Fibroblast of skin of right biceps (primary cell): ENCODE results near the gene TLE6.
"Not testable (repeated sequence)": the region's sequence is repeated elsewhere in the genome, so short reads cannot be mapped to it uniquely, and the experiment has no call there.

ENCODE experiments used
- DNase-seq: peaks from one replicate; pipeline ENCODE4 v3.0.0-alpha.2; 2013

Gene TLE6

GRCh38 chr19:2977001-2977745 lies at the start of gene TLE6:
TSS of gene TLE6 (plus strand) at chr19:2977564. CDS start at chr19:2978234, 670 bp downstream.
- DNase-seq = peak; percentile 94

- DNase-seq = no peak
These were observed 43.9 kb upstream of the TLE6 start for GRCh38 chr19:2933490-2933910.

- not testable (repeated sequence) for DNase-seq
These were observed 41.5 kb upstream of the TLE6 start for GRCh38 chr19:2935863-2936262.

GRCh38 chr19:2942928-2943640 lies 34.3 kb upstream of the TLE6 start:
- no peak for DNase-seq

DNA sequence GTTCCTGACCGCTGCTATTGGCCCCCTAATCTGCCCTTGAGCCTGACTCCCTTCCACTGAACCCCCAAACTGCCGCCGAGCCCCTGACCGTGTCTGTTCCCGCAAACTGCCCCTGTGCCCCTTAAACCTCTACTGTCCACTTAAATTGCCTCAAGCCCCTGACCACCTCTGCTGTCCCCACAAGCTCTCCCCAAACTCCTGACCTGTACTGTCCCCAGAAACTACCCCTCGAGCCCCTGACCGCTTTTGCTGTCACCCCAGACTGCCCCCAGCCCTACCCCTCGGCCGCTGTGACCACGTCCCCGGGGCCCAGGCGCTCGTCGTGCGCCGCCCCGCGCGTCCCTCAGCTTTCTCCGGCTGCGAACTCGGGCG lies 33.0 kb upstream of the TLE6 start:
- DNase-seq = no peak

- peak; percentile 99 for DNase-seq
These were observed 32.4 kb upstream of the TLE6 start, which contains the start of gene ZNF77 for GRCh38 chr19:2944775-2945574. TSS of gene ZNF77 (minus strand) at chr19:2944971. CDS start at chr19:2944840, 131 bp downstream.

DNA sequence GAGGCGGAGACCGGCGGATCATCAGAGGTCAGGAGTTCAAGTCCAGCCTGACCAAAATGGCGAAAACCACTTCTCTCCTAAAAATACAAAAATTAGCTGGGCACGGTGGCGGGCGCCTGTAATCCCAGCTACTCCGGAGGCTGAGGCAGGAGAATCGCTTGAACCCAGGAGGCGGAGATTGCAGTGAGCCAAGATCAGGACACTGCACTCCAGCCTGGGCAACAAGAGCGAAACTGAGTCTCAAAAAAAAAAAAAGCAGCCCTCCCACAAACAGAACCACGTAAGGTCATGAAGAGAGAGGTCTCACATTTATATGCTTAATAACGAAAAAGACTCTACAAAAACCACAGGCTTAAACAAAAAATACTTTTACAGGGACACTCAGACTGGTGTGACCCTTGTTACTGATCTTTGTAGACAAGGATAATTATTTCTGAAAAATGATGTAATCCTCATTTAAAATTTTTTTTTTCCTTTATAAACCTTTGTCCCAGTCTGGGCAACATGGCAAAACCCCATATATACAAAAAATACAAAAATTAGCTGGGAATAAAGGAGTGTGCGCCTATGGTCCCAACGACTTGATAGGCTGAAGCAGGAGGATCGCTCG lies 31.7 kb upstream of the TLE6 start:
- no peak for DNase-seq

GRCh38 chr19:2949939-2950285 lies 27.5 kb upstream of the TLE6 start:
- DNase-seq = no peak

DNA sequence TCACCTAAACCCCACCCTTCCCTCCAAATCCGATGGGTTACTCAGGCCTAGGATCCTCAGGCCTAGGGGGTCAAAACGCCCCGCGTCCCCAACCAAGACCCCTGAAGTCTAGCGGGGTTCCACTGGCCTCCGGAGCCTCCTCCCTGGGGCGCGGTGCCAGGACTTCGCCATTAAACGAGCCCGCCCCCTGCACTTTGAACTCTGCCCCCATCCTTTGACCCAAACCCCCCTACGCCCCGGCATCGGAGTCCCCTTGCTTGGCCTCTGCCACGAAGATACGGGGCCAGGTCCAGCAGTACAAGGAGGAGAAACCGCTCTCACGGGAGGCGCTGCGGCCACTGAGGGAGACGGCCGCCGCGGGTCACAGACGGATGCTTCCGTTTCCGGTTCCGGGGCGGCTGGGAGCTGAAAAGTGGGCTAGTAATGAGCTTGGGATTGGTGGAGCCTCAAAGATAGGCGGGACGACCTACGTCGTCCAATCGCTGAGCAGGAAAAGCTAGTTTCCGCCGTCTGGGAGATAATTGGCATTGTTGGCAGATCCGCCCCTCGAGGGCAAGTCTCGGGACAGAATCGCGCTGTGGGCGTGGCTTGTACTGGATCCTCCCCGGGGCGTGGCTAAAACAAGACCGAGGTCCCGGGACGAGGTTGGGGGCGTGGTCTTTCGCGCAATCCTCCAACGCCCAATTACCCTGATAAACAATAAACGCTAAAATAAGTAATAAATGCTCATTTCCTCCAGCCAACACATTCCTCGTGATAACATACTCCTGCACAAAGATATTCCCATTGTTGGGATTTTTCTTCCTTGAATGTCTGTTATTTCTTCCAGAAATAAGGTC lies 26.9 kb upstream of the TLE6 start:
- peak; percentile 99 for DNase-seq

DNA sequence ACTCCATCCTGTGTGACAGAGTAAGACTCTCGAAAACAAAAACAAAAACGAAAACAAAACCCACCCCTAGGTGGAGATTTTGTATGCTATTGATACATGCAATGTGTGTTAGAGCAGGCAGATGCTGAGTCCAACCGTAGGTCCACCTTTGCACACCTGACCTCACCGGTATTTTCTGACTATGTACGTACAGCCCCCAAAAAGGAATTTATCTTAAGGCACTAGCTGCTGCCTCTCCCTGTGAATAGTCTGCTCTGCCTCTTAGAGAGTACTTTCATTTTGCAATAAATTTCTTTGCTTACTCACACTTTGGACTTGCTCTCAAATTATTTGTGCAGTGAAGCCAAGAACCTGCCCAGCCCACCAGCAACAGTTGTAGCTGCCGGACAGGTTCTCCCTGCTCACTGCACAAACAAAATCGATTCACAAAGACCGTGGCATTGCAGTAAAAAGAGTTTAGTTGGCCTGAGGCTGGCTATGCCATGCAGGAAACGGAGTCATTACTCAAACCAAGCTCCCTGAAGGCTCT lies 24.3 kb upstream of the TLE6 start:
- DNase-seq = no peak

DNA sequence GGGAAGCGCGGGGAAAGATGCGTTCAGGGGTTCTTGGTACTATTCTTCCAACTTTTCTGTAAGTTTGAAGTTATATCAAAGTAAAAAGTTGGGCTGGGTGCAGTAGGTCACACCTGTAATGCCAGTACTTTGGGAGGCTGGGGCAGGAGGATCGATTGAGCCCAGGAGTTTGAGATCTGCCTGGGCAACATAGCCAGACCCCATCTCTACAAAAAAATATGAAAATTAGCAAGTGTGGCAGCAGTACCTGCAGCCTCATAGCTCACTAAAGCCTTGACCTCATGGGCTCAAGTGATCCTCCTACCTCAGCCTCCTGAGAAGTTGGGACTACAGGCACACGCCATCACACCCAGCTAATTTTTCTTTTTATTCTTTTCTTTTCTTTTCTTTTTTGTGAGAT lies 20.2 kb upstream of the TLE6 start:
- no peak for DNase-seq

DNA sequence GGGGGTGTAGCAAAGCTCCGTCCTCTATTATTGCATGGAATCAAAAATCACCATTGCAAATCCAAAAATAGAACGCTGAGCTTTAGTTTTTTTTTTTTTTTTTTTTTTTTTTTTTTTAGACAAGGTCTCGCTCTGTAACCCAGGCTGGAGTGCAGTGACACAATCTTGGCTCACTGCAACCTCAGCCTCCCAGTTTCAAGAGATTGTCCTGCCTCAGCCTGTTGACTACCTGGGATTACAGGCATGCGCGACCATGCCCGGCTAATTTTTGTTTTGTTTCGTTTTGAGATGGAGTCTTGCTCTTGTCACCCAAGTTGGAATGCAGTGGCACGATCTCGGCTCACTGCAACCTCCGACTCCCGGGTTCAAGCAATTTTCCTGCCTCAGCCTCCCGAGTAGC lies 17.2 kb upstream of the TLE6 start:
- no peak for DNase-seq

GRCh38 chr19:2962018-2962670 lies 15.2 kb upstream of the TLE6 start:
- DNase-seq = peak; percentile 86

DNA sequence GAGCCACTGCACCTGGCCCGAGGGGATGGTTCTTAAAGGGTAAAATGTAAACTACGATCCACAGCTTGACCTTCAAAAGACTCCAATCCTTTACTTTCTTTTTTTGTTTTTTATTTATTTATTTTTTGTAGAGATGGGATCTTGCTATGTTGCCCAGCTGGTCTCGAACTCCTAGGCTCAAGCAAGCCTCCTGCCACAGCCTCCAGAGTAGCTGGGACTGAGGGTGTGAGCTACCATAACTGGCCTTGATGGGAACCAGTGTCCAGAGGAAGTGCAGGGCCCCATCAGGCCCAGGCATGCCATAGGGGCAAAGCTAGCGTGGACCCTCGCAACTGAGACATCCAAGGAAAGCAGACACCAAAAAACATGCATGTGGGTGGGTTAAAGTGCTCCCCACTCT lies 14.2 kb upstream of the TLE6 start:
- DNase-seq = no peak

DNA sequence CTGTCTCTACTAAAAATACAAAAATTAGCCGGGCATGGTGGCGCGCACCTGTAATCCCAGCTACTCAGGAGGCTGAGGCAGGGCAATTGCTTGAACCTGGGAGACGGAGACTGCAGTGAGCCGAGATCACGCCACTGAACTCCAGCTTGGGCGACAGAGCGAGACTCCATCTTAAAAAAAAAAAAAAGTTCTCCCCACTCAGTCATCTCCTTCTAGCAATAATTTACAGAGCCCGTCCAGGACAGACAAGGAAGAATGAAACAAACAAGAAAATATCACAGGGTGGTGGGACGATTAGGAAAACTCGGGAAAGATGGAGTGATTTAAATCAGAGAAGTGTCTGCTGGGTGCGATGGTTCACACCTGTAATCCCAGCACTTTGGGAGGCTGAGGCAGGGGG lies 13.7 kb upstream of the TLE6 start:
- DNase-seq = not testable (repeated sequence)

GRCh38 chr19:2964874-2965273 lies 12.5 kb upstream of the TLE6 start:
- no peak for DNase-seq

DNA sequence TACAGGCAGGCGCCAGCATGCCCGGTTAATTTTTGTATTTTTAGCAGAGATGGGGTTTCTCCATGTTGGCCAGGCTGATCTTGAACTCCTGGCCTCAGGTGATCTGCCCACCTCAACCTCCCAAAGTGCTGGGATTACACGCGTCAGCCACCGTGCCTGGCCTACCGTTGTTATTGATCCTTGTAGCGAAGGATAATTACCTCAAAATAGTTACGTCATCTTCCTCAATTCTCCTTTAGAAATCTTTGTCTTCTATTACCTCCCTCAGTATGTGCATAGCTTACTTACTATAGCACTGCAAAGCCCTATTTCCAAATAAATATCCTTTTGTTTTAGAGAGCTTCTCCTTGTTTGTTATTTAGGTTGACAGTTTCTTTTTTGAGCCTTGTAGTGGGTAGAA lies 9.4 kb upstream of the TLE6 start:
- no peak for DNase-seq

GRCh38 chr19:2969104-2969504 lies 8.3 kb upstream of the TLE6 start:
- DNase-seq = peak; percentile 25

- no peak for DNase-seq
These were observed 7.0 kb upstream of the TLE6 start for GRCh38 chr19:2970201-2970835.

GRCh38 chr19:2973229-2973628 lies 4.1 kb upstream of the TLE6 start:
- no peak for DNase-seq
